WERI-Rb-1 (cell line): ENCODE results near the gene PACRG.

ENCODE experiments used
- DNase-seq: peaks from one replicate; pipeline ENCODE4 v3.0.0-alpha.2; 2020
- H3K27ac ChIP-seq: fragments of 250-450 bp; sonication (Bioruptor Pico); 2 replicates; pipeline ENCODE4 v1.5.1; 2020; ENCODE audit warnings: mild to moderate bottlenecking, moderate library complexity
- H3K27me3 ChIP-seq: fragments of 250-450 bp; sonication (Bioruptor Pico); 2 replicates; pipeline ENCODE4 v1.5.1; 2021; ENCODE audit warnings: mild to moderate bottlenecking, low read depth, moderate library complexity; ENCODE audit not compliant: insufficient read depth, severe bottlenecking
- H3K36me3 ChIP-seq: fragments of 250-450 bp; sonication (Bioruptor Pico); 2 replicates; pipeline ENCODE4 v1.5.1; 2020; ENCODE audit warnings: mild to moderate bottlenecking, moderate library complexity
- H3K4me3 ChIP-seq: 2 replicates; pipeline ENCODE4 v1.5.1; 2011; ENCODE audit warnings: low read depth, mild to moderate bottlenecking, control low read depth, low read length
- H3K9me3 ChIP-seq: fragments of 250-450 bp; sonication (Bioruptor Pico); 2 replicates; pipeline ENCODE4 v1.5.1; 2021; ENCODE audit warnings: mild to moderate bottlenecking, moderate library complexity; ENCODE audit not compliant: severe bottlenecking
- TF ChIP-seq, protein P1 (sequence below): IDR thresholded peaks from 2 replicates; pipeline ENCODE4 v1.5.1; 2011; ENCODE audit warnings: low read depth, mild to moderate bottlenecking, control low read depth, inconsistent platforms, low read length

PACRG gene

DNA sequence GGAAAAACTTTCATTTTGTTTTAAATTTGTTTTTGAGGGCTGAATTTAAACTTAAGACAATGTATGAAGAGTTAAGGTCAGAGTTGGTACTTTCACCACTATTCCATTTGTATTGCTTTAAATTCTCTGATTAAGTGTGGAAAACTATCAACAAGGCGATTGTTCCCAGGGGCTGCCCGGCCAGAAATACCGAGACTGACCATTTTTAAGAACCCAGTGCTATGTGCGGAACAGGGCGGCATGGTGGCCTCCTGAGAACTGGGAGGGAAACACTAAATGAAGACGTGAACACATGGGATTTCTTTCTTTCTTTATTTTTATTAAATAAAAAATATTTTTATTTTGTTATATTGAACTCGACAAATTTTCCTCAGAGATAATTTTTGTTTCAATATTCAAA lies 465.6 kb downstream of the PACRG start:
- no peaks in the 10 kb centered on the region for H3K9me3 ChIP-seq
- DNase-seq: no peak
- no peak overlapping the region for H3K4me3 ChIP-seq
- H3K36me3 ChIP-seq: no peaks in the 10 kb centered on the region
- H3K27me3 ChIP-seq: no peaks in the 10 kb centered on the region
- TF ChIP-seq, protein P1, sequence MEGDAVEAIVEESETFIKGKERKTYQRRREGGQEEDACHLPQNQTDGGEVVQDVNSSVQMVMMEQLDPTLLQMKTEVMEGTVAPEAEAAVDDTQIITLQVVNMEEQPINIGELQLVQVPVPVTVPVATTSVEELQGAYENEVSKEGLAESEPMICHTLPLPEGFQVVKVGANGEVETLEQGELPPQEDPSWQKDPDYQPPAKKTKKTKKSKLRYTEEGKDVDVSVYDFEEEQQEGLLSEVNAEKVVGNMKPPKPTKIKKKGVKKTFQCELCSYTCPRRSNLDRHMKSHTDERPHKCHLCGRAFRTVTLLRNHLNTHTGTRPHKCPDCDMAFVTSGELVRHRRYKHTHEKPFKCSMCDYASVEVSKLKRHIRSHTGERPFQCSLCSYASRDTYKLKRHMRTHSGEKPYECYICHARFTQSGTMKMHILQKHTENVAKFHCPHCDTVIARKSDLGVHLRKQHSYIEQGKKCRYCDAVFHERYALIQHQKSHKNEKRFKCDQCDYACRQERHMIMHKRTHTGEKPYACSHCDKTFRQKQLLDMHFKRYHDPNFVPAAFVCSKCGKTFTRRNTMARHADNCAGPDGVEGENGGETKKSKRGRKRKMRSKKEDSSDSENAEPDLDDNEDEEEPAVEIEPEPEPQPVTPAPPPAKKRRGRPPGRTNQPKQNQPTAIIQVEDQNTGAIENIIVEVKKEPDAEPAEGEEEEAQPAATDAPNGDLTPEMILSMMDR: no peak
- H3K27ac ChIP-seq: no peak overlapping the region

DNA sequence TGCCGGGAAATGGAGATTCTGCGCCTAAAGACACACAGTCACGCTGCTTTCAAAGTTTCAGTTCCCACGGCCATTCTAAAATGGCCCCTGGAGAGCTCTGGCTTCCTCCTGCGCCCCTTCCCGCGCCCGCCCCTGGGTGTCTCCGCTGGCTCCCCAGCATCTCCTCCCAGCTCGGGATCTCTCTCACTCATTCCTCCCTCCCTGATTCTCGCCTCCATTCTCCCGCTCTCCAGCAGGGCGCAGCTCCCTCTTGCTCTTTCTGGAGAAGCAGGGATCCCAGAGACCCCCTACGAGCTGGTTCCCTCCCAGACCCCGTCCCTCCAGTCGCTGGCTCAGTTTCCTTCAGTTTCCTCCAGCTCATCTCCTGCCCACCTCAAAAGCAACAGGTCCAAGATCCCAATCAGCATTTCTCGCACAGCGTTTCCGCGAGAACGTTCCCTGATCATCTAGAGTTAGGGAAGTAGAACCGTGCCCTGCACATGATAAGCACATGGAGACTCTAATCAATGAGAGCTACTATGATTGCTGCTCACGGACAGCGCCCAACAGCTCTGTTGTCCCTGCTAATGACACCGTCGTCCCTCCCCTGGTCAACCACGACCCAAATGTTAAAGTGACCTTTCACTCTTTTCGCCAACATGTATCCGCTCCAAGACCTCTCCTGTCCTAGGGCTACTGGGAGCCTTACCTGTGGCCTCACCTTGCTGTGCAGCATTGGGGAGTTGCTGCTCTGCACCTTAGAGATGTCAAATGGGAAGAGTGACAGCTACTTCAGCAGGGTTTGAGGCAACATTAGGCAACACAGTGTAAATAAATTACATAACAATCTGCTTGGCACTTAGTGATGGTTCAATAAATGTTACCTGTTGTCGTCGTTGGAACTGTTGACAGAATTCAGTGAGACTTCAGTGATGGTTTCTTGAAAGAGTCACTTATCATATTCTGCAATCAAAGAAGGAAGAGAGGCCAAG lies 468.2 kb downstream of the PACRG start:
- H3K36me3 ChIP-seq: no peaks in the 10 kb centered on the region

DNA sequence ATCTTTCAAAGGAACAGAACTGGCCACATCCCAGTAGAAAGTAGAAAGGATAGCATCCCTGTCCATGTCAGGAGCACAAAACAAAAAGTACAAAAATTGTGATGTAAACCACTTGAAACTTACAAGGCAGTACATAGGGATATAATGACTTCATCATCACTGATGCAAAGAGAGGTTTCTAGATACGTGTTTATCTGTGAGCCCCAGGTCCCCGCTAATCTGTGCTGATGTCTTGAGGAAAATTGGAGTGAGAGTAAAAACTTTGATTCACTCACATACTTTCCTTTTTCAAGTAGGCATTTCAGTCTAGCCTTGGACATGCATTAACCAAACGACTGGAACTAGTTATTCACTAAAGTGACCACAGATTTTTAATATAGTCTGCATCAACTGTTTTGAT lies 470.1 kb downstream of the PACRG start:
- Histone ChIP-seq H3K36me3 (no peaks in the 10 kb centered on the region), H3K4me3 (no peak overlapping the region), H3K27me3 (no peaks in the 10 kb centered on the region), H3K9me3 (no peaks in the 10 kb centered on the region), H3K27ac (no peak overlapping the region)
- TF ChIP-seq, protein P1: no peak
- no peak for DNase-seq

More for the DNA sequence above, 468.2 kb downstream of the PACRG start:
- Histone ChIP-seq H3K9me3 (no peaks in the 10 kb centered on the region), H3K27me3 (no peaks in the 10 kb centered on the region), H3K4me3 (no peak overlapping the region), H3K27ac (no peak overlapping the region)
- TF ChIP-seq, protein P1: no peak
- no peak for DNase-seq

DNA sequence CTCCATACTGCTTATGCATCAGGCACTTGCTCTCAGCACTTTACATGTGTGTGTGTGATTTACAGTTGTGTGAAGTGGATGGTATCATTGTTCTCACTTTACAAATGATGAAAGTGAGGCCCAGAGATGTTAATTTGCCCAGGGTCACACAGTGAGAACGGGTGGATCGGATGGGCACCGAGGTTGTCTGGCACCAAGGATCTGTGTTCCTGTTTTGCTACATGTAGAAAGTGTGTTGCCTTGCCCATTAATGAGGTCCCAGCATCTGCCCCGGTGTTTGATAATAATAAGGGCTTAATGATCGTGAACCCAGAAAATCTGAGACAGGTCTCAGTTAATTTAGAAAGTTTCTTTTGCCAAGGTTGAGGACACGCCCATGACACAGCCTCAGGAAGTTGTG lies 470.6 kb downstream of the PACRG start:
- Histone ChIP-seq H3K27me3 (no peaks in the 10 kb centered on the region), H3K9me3 (no peaks in the 10 kb centered on the region), H3K36me3 (no peaks in the 10 kb centered on the region), H3K27ac (no peak overlapping the region), H3K4me3 (no peak overlapping the region)
- TF ChIP-seq, protein P1: no peak
- no peak for DNase-seq

DNA sequence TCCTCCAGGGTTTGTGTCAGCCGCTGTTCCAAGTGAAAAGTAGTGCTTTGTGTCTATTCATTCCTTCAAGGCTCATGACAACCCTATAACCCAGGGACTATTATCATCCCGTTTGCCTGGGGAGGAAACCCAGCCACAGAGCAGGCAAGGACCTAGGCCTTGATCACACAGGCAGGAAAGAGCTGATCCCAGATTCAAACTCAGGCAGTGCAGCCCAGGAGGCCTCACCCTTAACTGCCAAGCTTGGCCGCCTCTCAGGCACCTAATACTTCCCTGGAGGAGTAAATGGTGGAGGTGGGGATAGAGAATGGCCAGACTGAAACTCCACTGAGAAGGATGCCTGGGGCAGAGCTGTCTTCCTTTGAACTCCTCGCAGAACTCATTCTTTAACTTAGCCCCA lies 471.6 kb downstream of the PACRG start:
- Histone ChIP-seq H3K4me3 (no peak overlapping the region), H3K36me3 (no peaks in the 10 kb centered on the region), H3K27ac (no peak overlapping the region), H3K27me3 (no peaks in the 10 kb centered on the region), H3K9me3 (no peaks in the 10 kb centered on the region)
- no peak for DNase-seq
- TF ChIP-seq, protein P1: no peak
